Measurements from ENCODE around the gene SGCG. TPM values are rescaled to one million over a fixed set of nuclear protein-coding genes. Genes with fewer than 3 reads are reported as not detected.

Gene SGCG
- total and polyA plus RNA-seq, 2 of the 4 experiments (the other 2 are of a cell fraction): under 0.01 TPM; not detected in 1

DNA sequence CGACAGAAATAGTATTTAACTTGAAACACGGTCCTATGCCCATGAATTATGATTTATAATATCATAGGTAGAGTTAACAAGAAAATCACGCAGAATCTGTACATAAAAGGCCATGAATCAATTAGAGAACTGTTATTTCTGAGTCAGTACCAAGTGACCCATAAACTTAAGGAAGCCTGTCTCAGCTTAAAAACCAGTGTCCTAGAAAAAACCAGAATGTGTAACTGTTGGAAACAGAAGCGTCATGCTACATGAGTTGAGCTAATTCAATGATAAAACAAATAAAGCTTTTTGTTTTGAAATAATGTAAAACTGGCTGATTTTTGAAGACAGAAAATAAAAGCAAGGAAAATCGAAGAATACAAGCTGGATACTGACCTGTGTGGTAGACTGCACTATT is 34.8 kb upstream of the SGCG start:
- Histone ChIP-seq H2BK20ac (ENCODE audit: low read depth, low read length) (no peak overlapping the region), H4K5ac (ENCODE audit: low read depth, low read length) (no peak overlapping the region), H3K4me2 (ENCODE audit: low read depth, low read length) (no peak overlapping the region), H3K4ac (ENCODE audit: low read depth, low read length) (no peak overlapping the region), H3K9me3 (ENCODE audit: control insufficient read depth, insufficient read depth, low read length) (no peaks in the 10 kb centered on the region), H2BK5ac (ENCODE audit: low read depth, low read length, poor library complexity, severe bottlenecking) (no peak overlapping the region), H2BK120ac (ENCODE audit: low read depth, low read length) (no peak overlapping the region), H4K20me1 (ENCODE audit: insufficient read depth, low read length) (no peaks in the 10 kb centered on the region), H3K4me3 (ENCODE audit: insufficient read depth, low read depth, low read length) (no peak overlapping the region), H2AK5ac (ENCODE audit: low read depth, low read length) (no peak overlapping the region), H3K79me1 (ENCODE audit: low read depth in 1 of 2, low read length in 2 of 2) (no peaks in the 10 kb centered on the region), H2BK15ac (ENCODE audit: low read depth, low read length) (no peak overlapping the region), H3K56ac (ENCODE audit: extremely low read depth, insufficient read depth, low read length) (no peak overlapping the region), H2AFZ (replicated peaks; ENCODE audit: low read length, poor library complexity) (no peak overlapping the region), H4K8ac (ENCODE audit: low read depth in 2 of 2, low read length in 2 of 2) (no peak overlapping the region), H3K18ac (ENCODE audit: low read depth, low read length) (no peak overlapping the region), H3K27me3 (ENCODE audit: control insufficient read depth, insufficient read depth, low read length) (no peaks in the 10 kb centered on the region), H3K9me1 (ENCODE audit: insufficient read depth, low read length) (no peaks in the 10 kb centered on the region), H3K36me3 (ENCODE audit: control insufficient read depth, insufficient read depth, low read length) (no peaks in the 10 kb centered on the region), H2AK9ac (replicated peaks; ENCODE audit: low read depth, low read length, poor library complexity) (no peak overlapping the region), H3K23ac (ENCODE audit: low read depth, low read length) (no peak overlapping the region), H3K9ac (ENCODE audit: low read depth, low read length) (no peak overlapping the region), H3K4me1 (ENCODE audit: control insufficient read depth, insufficient read depth, low read length) (peaks cover 4% of the 10 kb centered on the region; the same call in 1 of the 2 replicates), H4K91ac (ENCODE audit: insufficient read depth, low read depth, low read length) (no peak overlapping the region), H3K14ac (replicated peaks; ENCODE audit: low read depth, low read length) (no peak overlapping the region), H3K27ac (ENCODE audit: insufficient read depth, low read length) (no peak overlapping the region)
- CTCF ChIA-PET: interaction anchor here (1.2 kb wide), 1 partner anchor 9 kb away, joined by 3 read pairs; no protein-coding TSS in a partner anchor
- DNase-seq: no peak
- dilution Hi-C loops (cut with HindIII; ENCODE audit: low sequenced_read_pairs, unreplicated experiment): no loop called here
- POLR2A ChIA-PET (ENCODE audit: unreplicated experiment): no interaction called here
- BruUV-seq (replicated peaks): no TSS peak
- WGBS, 2 experiments (ENCODE audit: extremely low coverage in 2 of 2, insufficient read length in 1 of 2): no CpG with 5 or more reads among the region's 5 CpGs
- ATAC-seq (ENCODE audit: low read depth): no peak
- in situ Hi-C loops (cut with MboI; ENCODE audit: low sequenced_read_pairs): no loop called here
- TF ChIP-seq FOS (IDR thresholded peaks at IDR 0.05; ENCODE audit: low read depth, low read length) (no peak), MAZ (IDR thresholded peaks at IDR 0.05; ENCODE audit: borderline replicate concordance, low read depth, low read length) (no peak), NFE2L2 (IDR thresholded peaks at IDR 0.05; ENCODE audit: low read depth, low read length) (no peak), POLR2A (IDR thresholded peaks at IDR 0.05; ENCODE audit: low read depth, low read length) (no peak), RAD21 (IDR thresholded peaks at IDR 0.05; ENCODE audit: low read length) (no peak), SMC3 (IDR thresholded peaks at IDR 0.05; ENCODE audit: low read depth, low read length) (no peak), RFX5 (IDR thresholded peaks at IDR 0.05; ENCODE audit: low read depth, low read length) (no peak), CEBPB (IDR thresholded peaks at IDR 0.05; ENCODE audit: low read depth, low read length) (no peak)
- TF ChIP-seq, protein P1, sequence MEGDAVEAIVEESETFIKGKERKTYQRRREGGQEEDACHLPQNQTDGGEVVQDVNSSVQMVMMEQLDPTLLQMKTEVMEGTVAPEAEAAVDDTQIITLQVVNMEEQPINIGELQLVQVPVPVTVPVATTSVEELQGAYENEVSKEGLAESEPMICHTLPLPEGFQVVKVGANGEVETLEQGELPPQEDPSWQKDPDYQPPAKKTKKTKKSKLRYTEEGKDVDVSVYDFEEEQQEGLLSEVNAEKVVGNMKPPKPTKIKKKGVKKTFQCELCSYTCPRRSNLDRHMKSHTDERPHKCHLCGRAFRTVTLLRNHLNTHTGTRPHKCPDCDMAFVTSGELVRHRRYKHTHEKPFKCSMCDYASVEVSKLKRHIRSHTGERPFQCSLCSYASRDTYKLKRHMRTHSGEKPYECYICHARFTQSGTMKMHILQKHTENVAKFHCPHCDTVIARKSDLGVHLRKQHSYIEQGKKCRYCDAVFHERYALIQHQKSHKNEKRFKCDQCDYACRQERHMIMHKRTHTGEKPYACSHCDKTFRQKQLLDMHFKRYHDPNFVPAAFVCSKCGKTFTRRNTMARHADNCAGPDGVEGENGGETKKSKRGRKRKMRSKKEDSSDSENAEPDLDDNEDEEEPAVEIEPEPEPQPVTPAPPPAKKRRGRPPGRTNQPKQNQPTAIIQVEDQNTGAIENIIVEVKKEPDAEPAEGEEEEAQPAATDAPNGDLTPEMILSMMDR (conservative IDR thresholded peaks at IDR 0.05; ENCODE audit: low read depth, low read length): no peak
- TF ChIP-seq, protein P2, sequence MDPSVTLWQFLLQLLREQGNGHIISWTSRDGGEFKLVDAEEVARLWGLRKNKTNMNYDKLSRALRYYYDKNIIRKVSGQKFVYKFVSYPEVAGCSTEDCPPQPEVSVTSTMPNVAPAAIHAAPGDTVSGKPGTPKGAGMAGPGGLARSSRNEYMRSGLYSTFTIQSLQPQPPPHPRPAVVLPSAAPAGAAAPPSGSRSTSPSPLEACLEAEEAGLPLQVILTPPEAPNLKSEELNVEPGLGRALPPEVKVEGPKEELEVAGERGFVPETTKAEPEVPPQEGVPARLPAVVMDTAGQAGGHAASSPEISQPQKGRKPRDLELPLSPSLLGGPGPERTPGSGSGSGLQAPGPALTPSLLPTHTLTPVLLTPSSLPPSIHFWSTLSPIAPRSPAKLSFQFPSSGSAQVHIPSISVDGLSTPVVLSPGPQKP (IDR thresholded peaks at IDR 0.05; ENCODE audit: borderline replicate concordance, low read depth, low read length): no peak
- intact Hi-C loops (cut with micrococcal nuclease): no loop called here
